GM12878 (cell line): ENCODE measurements around the gene SIK3. TPM values are rescaled to one million over a fixed set of nuclear protein-coding genes. Genes with fewer than 3 reads are reported as not detected.

Source experiments
- ATAC-seq: fragments of 200-7000 bp; cut with Tn5 transposase; 3 replicates; pipeline ENCODE4 v1.9.1; 2020; ENCODE audit warnings: mild to moderate bottlenecking, moderate library complexity
- BruUV-seq: library from RNA; stranded (reverse); fragments of 400-500 nt; replicated peaks from 2 replicates; lab custom pipeline; 2021; lab: Mats Ljungman, UMichigan
- CTCF ChIA-PET: fragments of 300-600 bp; sonication (Branson Sonifier 250); formaldehyde crosslinking; extraction: SDS; loops from one replicate; lab custom pipeline; 2021; ENCODE audit warnings: inconsistent platforms; lab: Yijun Ruan, JAX
- POLR2A ChIA-PET: fragments of 350-600 bp; formaldehyde crosslinking; extraction: SDS; loops from one replicate; lab custom pipeline; 2021; ENCODE audit warnings: inconsistent platforms; lab: Charles Lee
- RAD21 ChIA-PET: fragments of 300-600 bp; sonication (Branson Sonifier 250); formaldehyde crosslinking; loops from one replicate; lab custom pipeline; 2023; ENCODE audit warnings: antibody characterized with exemption; ENCODE audit not compliant: unreplicated experiment; lab: Charles Lee
- SMC1A ChIA-PET: fragments of 300-600 bp; sonication (Branson Sonifier 250); formaldehyde crosslinking; loops from one replicate; lab custom pipeline; 2023; ENCODE audit not compliant: unreplicated experiment, uncharacterized antibody; lab: Charles Lee
- DNase-seq: peaks from one replicate; pipeline ENCODE4 v3.0.0-alpha.2; 2011; ENCODE audit warnings: low read depth, low spot score
- FAIRE-seq: peaks from 3 replicates; lab custom pipeline; 2011; peaks lifted over from hg19 to GRCh38; lab: Jason Lieb, UNC
- H2AFZ ChIP-seq: 2 replicates; pipeline ENCODE4 v1.6.0; 2011; ENCODE audit warnings: low read depth, low read length, control low read depth; ENCODE audit not compliant: control insufficient read depth
- H3K27ac ChIP-seq: 2 replicates; pipeline ENCODE4 v1.5.1; 2011; ENCODE audit warnings: control low read depth; ENCODE audit not compliant: control insufficient read depth, insufficient read depth
- H3K27me3 ChIP-seq, 2 experiments: replicated peaks in 1 of 2; 2 replicates each; pipeline versions ENCODE4 v1.6.0 to v1.6.1; 2011; ENCODE audit warnings: low read length in 1 of 2; ENCODE audit not compliant: control insufficient read depth in 2 of 2, insufficient read depth in 2 of 2
- H3K36me3 ChIP-seq, 2 experiments: 2 replicates each; pipeline ENCODE4 v1.5.1; 2011; ENCODE audit warnings: low read length in 1 of 2; ENCODE audit not compliant: control insufficient read depth in 2 of 2, insufficient read depth in 2 of 2
- H3K4me1 ChIP-seq: 2 replicates; pipeline ENCODE4 v1.6.1; 2011; ENCODE audit warnings: mild to moderate bottlenecking, low read length, moderate library complexity, mixed read lengths; ENCODE audit not compliant: control insufficient read depth, insufficient read depth
- H3K4me2 ChIP-seq: 2 replicates; pipeline ENCODE4 v1.6.0; 2011; ENCODE audit warnings: control low read depth; ENCODE audit not compliant: control insufficient read depth, insufficient read depth
- H3K4me3 ChIP-seq: fragments of 200-600 bp; sonication (generic); 2 replicates; pipeline ENCODE4 v1.5.1; 2016
- H3K79me2 ChIP-seq: 2 replicates; pipeline ENCODE4 v1.6.0; 2011; ENCODE audit warnings: low read length; ENCODE audit not compliant: control insufficient read depth, insufficient read depth
- H3K9ac ChIP-seq: 2 replicates; pipeline ENCODE4 v1.8.0; 2011; ENCODE audit warnings: low read length, control low read depth, mixed read lengths; ENCODE audit not compliant: control insufficient read depth, insufficient read depth
- H3K9me3 ChIP-seq: replicated peaks from 3 replicates; pipeline ENCODE4 v1.5.1; 2011; ENCODE audit warnings: mild to moderate bottlenecking, low read length; ENCODE audit not compliant: control insufficient read depth, insufficient read depth
- H4K20me1 ChIP-seq: 2 replicates; pipeline ENCODE4 v1.6.0; 2011; ENCODE audit not compliant: control insufficient read depth, insufficient read depth
- ATF3 ChIP-seq: IDR thresholded peaks from 2 replicates; pipeline ENCODE4 v1.6.1; 2011; ENCODE audit warnings: low read depth, mild to moderate bottlenecking, low read length, moderate library complexity, borderline replicate concordance; ENCODE audit errors: extremely low read depth
- BMI1 ChIP-seq: fragments of 450-650 bp; IDR thresholded peaks from 2 replicates; pipeline ENCODE4 v1.6.1; 2016; ENCODE audit warnings: mild to moderate bottlenecking, moderate library complexity, borderline replicate concordance
- CBX5 ChIP-seq: sonication (generic); IDR thresholded peaks from 2 replicates; pipeline ENCODE4 v1.6.1; 2016; ENCODE audit warnings: low read depth, moderate library complexity, mild to moderate bottlenecking, inconsistent platforms
- CREM ChIP-seq: IDR thresholded peaks from 2 replicates; pipeline ENCODE4 v1.6.1; 2014; ENCODE audit warnings: antibody characterized with exemption, low read depth
- HDAC6 ChIP-seq: fragments of 200-600 bp; sonication (generic); IDR thresholded peaks from one replicate; pipeline ENCODE4 v1.8.0; 2017; ENCODE audit warnings: antibody characterized with exemption; ENCODE audit not compliant: unreplicated experiment
- LARP7 ChIP-seq: fragments of 450-650 bp; IDR thresholded peaks from 2 replicates; pipeline ENCODE4 v1.6.1; 2017; ENCODE audit warnings: mild to moderate bottlenecking
- MYC ChIP-seq: IDR thresholded peaks from 2 replicates; pipeline ENCODE4 v1.6.1; 2011; ENCODE audit warnings: mild to moderate bottlenecking, low read length, moderate library complexity, inconsistent platforms; ENCODE audit not compliant: insufficient read depth, insufficient replicate concordance, insufficient read length, severe bottlenecking
- NBN ChIP-seq: fragments of 450-650 bp; IDR thresholded peaks from 2 replicates; pipeline ENCODE4 v1.6.1; 2016
- NKRF ChIP-seq: fragments of 450-650 bp; conservative IDR thresholded peaks from 2 replicates; pipeline ENCODE4 v1.6.1; 2017; ENCODE audit warnings: mild to moderate bottlenecking, moderate library complexity
- NR2C1 ChIP-seq: fragments of 450-650 bp; IDR thresholded peaks from 2 replicates; pipeline ENCODE4 v1.6.1; 2017; ENCODE audit warnings: antibody characterized with exemption, mild to moderate bottlenecking, moderate library complexity
- NR2F1 ChIP-seq: fragments of 450-650 bp; conservative IDR thresholded peaks from 2 replicates; pipeline ENCODE4 v1.6.1; 2017; ENCODE audit warnings: mild to moderate bottlenecking
- NRF1 ChIP-seq: conservative IDR thresholded peaks from 2 replicates; pipeline ENCODE4 v1.6.1; 2011; ENCODE audit warnings: mild to moderate bottlenecking, low read depth, low read length, improper control_type of control experiment
- POLR2AphosphoS5 ChIP-seq: IDR thresholded peaks from 2 replicates; pipeline ENCODE4 v1.6.1; 2011; ENCODE audit warnings: mild to moderate bottlenecking, low read length, inconsistent platforms
- RB1 ChIP-seq: fragments of 450-650 bp; formaldehyde crosslinking; IDR thresholded peaks from 2 replicates; pipeline ENCODE4 v1.6.1; 2017; ENCODE audit warnings: mild to moderate bottlenecking, borderline replicate concordance
- ZNF217 ChIP-seq: fragments of 450-650 bp; IDR thresholded peaks from 2 replicates; pipeline ENCODE4 v1.6.1; 2017; ENCODE audit warnings: antibody characterized with exemption, mild to moderate bottlenecking
- WGBS: methylation state at CpG from one replicate; pipeline ENCODE4 v1.1.6; 2016; ENCODE audit warnings: low lambda C conversion rate; ENCODE audit not compliant: insufficient replicate concordance, insufficient coverage; ENCODE audit errors: missing lambda C conversion rate; 5-methylcytosine and 5-hydroxymethylcytosine counted together
- in situ Hi-C: fragments of 300-500 bp; cut with MboI; formaldehyde crosslinking; loops from 9 replicates; pipeline ENCODE4 v1.14.3; 2018; ENCODE audit warnings: mixed read lengths
- intact Hi-C: fragments of 100-400 bp; cut with micrococcal nuclease; formaldehyde crosslinking; loops from one replicate; pipeline ENCODE4 v1.14.2; 2022; ENCODE audit not compliant: unreplicated experiment
- polyA plus RNA-seq, 11 experiments: library from polyadenylated mRNA; depleted of rRNA in 4 of 11; unstranded in 6 of 11; stranded (reverse) in 5 of 11; fragments of >200 nt; fragmentation: Nextera tagmentation in 4 of 11; fragmentation: Illumina TruSeq in 1 of 11; extraction: Ambion mirVana in 4 of 11; extraction: Trizol in 1 of 11; gene quantifications; 1 replicate in 1 of 11; 2 replicates in 10 of 11; pipeline versions ENCODE4 v1.2.1 to v1.2.3, GENCODE V29; 2011 to 2016; ENCODE audit warnings: inconsistent platforms in 2 of 11, missing spikeins in 2 of 11, low read depth in 1 of 11
- total RNA-seq, 4 experiments: library from RNA; depleted of rRNA in 3 of 4; stranded (reverse); fragments of >200 nt in 3 of 4; fragmentation: Illumina TruSeq in 1 of 4; extraction: Trizol in 1 of 4; gene quantifications; 2 replicates each; pipeline versions ENCODE4 v1.2.1 to v1.2.3, GENCODE V29; 2013 to 2021
- TF ChIP-seq, protein P1 (sequence below): IDR thresholded peaks from 2 replicates; pipeline ENCODE4 v1.6.1; 2012; ENCODE audit warnings: low read length, inconsistent platforms
- TF ChIP-seq, protein P2 (sequence below): IDR thresholded peaks from 2 replicates; pipeline ENCODE4 v1.6.1; 2012; ENCODE audit warnings: low read depth, low read length, improper control_type of control experiment
- TF ChIP-seq, protein P3 (sequence below): IDR thresholded peaks from 2 replicates; pipeline ENCODE4 v1.6.1; 2012; ENCODE audit warnings: low read depth, low read length, improper control_type of control experiment

The SIK3 gene
- total and polyA plus RNA-seq, 10 of the 15 experiments (the other 5 are each of a cell fraction or from before 2014, with no cell fraction given): 2.5 to 31.9 (median 11.1) TPM

DNA sequence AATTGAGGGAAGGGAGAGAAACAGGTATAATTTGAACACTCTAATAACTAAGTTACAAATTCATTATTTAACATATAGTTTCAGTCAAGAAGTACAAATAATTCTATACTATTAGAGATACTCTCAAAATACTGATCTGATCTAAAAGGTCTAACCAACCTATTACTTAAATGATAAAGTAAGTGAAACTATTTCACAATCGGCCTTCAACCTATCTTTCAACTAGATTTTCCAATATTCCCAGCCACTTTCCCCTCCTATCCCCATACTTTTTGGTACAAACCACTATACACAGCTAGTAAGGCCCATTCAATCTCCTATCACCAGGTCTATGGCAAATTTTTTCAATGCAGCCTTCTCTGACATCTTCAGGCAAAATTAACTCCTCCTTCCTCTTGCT lies 106.7 kb downstream of the SIK3 start:
- no TSS peak for BruUV-seq
- ChIA-PET CTCF (no interaction called here), SMC1A (interaction anchor here (1.1 kb wide), 1 partner anchor 48 kb away, joined by 3 read pairs; no protein-coding TSS in a partner anchor), POLR2A (no interaction called here), RAD21 (no interaction called here)
- in situ Hi-C loops: no loop called here
- peaks cover 7% of the 10 kb centered on the region for H3K79me2 ChIP-seq
- FAIRE-seq (no peak), ATAC-seq (no peak), DNase-seq (no peak)
- H4K20me1 ChIP-seq: no peaks in the 10 kb centered on the region
- WGBS: 89% methylated on average over 1 of the region's 1 CpG
- H3K27me3 ChIP-seq: no peaks in the 10 kb centered on the region
- no peak overlapping the region for H3K4me3 ChIP-seq
- H3K27ac ChIP-seq: no peak overlapping the region
- no peak overlapping the region for H2AFZ ChIP-seq
- no peak overlapping the region for H3K9ac ChIP-seq
- no peaks in the 10 kb centered on the region for H3K9me3 ChIP-seq
- no peak overlapping the region for H3K4me2 ChIP-seq
- H3K4me1 ChIP-seq: peaks cover 13% of the 10 kb centered on the region
- TF ChIP-seq, protein P1, sequence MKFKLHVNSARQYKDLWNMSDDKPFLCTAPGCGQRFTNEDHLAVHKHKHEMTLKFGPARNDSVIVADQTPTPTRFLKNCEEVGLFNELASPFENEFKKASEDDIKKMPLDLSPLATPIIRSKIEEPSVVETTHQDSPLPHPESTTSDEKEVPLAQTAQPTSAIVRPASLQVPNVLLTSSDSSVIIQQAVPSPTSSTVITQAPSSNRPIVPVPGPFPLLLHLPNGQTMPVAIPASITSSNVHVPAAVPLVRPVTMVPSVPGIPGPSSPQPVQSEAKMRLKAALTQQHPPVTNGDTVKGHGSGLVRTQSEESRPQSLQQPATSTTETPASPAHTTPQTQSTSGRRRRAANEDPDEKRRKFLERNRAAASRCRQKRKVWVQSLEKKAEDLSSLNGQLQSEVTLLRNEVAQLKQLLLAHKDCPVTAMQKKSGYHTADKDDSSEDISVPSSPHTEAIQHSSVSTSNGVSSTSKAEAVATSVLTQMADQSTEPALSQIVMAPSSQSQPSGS: no peak
- TF ChIP-seq NR2C1 (no peak), CREM (no peak), RB1 (no peak), LARP7 (no peak), ZNF217 (no peak), POLR2AphosphoS5 (no peak), NKRF (no peak), ATF3 (no peak), HDAC6 (no peak), NR2F1 (no peak), NBN (no peak), BMI1 (no peak), NRF1 (no peak), MYC (no peak), CBX5 (no peak)
- TF ChIP-seq, protein P2, sequence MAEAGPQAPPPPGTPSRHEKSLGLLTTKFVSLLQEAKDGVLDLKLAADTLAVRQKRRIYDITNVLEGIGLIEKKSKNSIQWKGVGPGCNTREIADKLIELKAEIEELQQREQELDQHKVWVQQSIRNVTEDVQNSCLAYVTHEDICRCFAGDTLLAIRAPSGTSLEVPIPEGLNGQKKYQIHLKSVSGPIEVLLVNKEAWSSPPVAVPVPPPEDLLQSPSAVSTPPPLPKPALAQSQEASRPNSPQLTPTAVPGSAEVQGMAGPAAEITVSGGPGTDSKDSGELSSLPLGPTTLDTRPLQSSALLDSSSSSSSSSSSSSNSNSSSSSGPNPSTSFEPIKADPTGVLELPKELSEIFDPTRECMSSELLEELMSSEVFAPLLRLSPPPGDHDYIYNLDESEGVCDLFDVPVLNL: no peak
- TF ChIP-seq, protein P3, sequence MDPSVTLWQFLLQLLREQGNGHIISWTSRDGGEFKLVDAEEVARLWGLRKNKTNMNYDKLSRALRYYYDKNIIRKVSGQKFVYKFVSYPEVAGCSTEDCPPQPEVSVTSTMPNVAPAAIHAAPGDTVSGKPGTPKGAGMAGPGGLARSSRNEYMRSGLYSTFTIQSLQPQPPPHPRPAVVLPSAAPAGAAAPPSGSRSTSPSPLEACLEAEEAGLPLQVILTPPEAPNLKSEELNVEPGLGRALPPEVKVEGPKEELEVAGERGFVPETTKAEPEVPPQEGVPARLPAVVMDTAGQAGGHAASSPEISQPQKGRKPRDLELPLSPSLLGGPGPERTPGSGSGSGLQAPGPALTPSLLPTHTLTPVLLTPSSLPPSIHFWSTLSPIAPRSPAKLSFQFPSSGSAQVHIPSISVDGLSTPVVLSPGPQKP: no peak
- intact Hi-C loops: no loop called here
- H3K36me3 ChIP-seq: no peaks in the 10 kb centered on the region
